Measurements from ENCODE around the gene HLA-B. TPM values are rescaled to one million over a fixed set of nuclear protein-coding genes. Genes with fewer than 3 reads are reported as not detected.

The HLA-B gene
- 276 and 296 TPM in 2 replicates for total RNA-seq

GRCh38 chr6:31356946-31357466, at the start of gene HLA-B:
HLA-B (minus strand) TSS chr6:31357179; CDS start chr6:31357158, 21 bp downstream.

GRCh38 chr6:31403283-31404060, 46.5 kb upstream of the HLA-B start, which contains the start of gene MICA:
MICA (plus strand) TSS chr6:31403595; CDS start chr6:31403633, 38 bp downstream.

Other genes starting within 250 kb of the HLA-B start
- not detected in 2 replicates for gene C6orf15, start 244.6 kb downstream of the HLA-B start, total RNA-seq
- gene PSORS1C1, start 242.4 kb downstream of the HLA-B start, total RNA-seq: 0.18 TPM in 1 of 2 replicates, not detected in the other
- gene CDSN, start 236.7 kb downstream of the HLA-B start, total RNA-seq: not detected in 2 replicates
- not detected in 2 replicates for gene PSORS1C2, start 218.1 kb downstream of the HLA-B start, total RNA-seq
- gene CCHCR1, start 199.4 kb downstream of the HLA-B start, total RNA-seq: 23.4 and 32.3 TPM in 2 replicates
- 30.6 and 34.0 TPM in 2 replicates for gene TCF19, start 198.6 kb downstream of the HLA-B start, total RNA-seq
- not detected in 2 replicates for gene POU5F1, start 186.5 kb downstream of the HLA-B start, total RNA-seq
- gene HLA-C, start 85.1 kb downstream of the HLA-B start, total RNA-seq: 479 and 546 TPM in 2 replicates
- 104 and 132 TPM in 2 replicates for gene MICA, start 46.4 kb upstream of the HLA-B start, total RNA-seq
- gene MICB, start 141.0 kb upstream of the HLA-B start, total RNA-seq: 25.7 and 26.2 TPM in 2 replicates
- not detected in 2 replicates for gene MCCD1, start 171.8 kb upstream of the HLA-B start, total RNA-seq
- 564 and 622 TPM in 2 replicates for gene DDX39B, start 184.8 kb upstream of the HLA-B start, total RNA-seq
- 0.18 and 0.58 TPM in 2 replicates for gene ATP6V1G2, start 189.4 kb upstream of the HLA-B start, total RNA-seq
- 22.0 and 28.5 TPM in 2 replicates for gene NFKBIL1, start 190.4 kb upstream of the HLA-B start, total RNA-seq
- gene LTA, start 215.1 kb upstream of the HLA-B start, total RNA-seq: not detected in 2 replicates
- not detected in 2 replicates for gene TNF, start 218.4 kb upstream of the HLA-B start, total RNA-seq
- not detected in 2 replicates for gene LTB, start 225.2 kb upstream of the HLA-B start, total RNA-seq
- not detected in 2 replicates for gene LST1, start 229.1 kb upstream of the HLA-B start, total RNA-seq
- not detected in 2 replicates for gene NCR3, start 235.8 kb upstream of the HLA-B start, total RNA-seq